NCI-H748 (cell line): Measurements from ENCODE around the gene RNASEH2B.
A peak's percentile ranks its signal among the peaks of the same experiment; 100 is the strongest.

Experiments
- DNase-seq: peaks from one replicate; lab custom pipeline; 2025; ENCODE audit not compliant: unreplicated experiment; lab: John Stamatoyannopoulos, UW

RNASEH2B gene

DNA sequence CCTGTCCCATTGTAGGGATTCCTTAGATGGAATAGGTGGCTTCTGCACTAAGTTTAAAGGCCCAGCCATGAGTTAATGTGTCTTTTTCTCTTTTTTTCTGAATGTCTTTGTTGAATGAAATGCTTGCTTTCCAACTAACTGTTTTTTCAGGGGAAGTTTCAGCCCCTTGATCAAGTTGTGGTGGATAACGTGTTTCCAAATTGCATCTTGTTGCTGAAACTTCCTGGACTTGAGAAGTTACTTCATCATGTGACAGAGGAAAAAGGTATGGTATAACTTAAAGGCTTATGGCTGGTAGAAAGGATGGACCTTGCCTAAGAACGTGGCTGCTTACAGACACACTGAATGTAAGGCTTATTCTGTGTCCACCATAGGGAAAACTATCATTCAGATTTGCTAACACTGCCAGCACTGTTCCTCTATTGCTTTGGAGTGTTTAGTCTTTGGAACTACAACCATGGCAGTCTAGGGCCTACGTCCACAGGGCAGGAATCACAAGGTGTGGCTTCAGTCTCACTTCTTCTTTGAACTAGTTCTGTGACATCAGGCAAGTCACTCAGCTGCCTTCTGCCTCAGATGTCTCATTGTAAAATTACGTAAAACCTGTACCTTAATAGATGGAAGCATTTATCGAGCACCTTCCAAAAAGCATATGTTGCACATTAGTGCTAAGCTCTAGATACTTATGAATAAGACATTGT, 25.3 kb downstream of the RNASEH2B start:
- DNase-seq: no peak

DNA sequence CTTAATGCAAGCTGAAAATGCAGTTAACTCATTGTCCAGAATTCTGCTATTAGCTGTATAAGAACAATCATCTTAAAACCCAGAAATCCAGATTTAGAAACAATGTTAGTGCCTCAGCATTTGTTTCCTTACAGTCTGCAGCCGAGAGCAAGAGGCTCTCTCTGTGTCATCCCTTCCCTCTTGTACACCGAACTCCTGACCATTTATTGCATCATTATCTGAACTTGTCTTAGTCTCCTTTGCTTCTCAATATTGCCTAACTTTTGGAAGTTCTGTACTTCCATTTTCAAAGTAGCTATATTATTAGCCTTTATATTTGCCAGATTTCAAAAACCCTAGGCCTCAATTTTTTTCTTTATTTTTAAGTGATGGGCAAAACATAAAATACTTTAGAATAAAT, 27.1 kb downstream of the RNASEH2B start:
- no peak for DNase-seq

DNA sequence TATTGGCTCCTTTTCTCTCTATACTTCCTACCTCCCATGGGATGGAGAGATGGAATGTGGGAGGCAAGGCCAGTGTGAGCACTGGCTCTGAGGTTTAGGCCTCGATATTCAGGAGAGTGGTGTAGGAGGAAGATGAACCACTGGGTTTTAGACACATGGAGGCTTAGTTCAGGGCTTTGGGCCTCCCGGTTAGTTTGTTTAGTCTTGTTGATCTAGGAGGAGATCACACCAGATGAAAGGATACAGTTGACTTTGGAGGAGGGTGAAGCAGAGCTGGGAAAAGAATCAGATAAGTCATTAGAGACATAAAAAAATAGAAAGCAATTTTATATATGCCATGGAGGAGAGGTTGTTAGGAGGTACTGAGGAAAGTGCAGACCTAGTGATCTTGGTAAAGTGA, 30.9 kb downstream of the RNASEH2B start:
- DNase-seq: no peak

DNA sequence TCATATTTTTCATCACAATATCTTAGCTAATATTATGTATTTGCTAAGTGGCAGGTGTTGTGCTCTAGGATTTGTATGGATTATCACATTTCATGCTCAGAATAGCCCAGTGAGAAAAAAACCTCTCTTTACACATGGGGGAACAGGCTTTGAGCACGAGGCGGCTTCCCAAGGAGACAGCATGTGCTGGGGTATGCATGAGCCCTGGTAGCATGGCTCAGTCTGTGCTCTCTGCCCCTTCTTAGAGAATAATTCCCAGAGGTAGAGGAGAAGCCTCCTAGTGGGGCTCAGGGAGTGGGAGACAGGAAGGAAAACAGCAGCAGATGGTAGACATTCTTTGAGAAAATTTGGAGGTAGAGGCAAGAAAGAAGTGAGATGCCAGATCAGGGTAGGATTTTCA, 31.6 kb downstream of the RNASEH2B start:
- no peak for DNase-seq

DNA sequence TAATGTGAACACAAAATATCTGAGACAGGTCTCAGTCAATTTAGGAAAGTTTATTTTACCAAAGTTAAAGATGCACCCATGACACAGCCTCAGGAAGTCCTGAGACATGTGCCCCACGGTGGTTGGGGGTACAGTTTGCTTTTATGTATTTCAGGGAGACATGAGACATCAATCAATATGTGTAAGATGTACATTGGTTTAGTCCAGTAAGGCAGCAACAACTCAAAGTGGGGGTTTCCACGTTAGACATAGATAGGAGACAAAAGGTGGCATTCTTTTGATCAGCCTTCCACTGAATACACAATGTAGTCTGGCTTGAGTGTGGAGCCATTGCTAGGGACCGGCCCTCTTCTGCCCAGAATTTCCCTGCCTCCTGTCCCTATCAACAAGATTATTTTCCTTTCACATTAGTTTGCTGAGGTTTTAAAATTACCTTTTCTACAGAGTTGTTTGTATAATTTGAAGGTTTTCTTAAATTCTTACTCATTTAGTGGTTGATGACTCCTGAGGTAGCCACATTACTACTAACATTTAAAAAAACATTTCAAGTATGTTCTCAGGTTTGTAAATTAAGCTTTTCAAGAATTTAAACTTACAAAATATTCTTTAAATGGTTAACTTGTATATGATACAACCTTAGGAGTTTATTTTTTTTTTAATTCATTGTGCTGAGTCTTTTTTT, 33.2 kb downstream of the RNASEH2B start:
- DNase-seq: no peak

DNA sequence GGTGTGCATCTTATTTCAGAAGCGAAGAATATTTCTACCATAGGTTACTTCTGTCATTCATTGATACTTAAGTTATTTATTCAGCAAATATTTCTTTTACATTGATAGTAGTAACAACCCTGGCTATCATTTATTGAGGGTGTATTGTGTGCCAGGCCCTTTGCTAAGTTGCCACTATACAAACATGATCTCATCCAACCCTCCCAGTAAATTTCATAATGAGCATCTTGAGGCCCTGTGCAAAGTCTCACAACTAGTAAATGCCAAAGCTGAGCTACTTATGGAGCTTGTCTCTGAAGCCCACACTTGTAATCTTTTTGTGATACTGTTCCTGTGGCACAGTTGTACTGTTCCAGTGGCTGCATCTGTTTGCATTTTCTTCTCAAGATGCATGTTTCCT, 36.1 kb downstream of the RNASEH2B start:
- DNase-seq: no peak

DNA sequence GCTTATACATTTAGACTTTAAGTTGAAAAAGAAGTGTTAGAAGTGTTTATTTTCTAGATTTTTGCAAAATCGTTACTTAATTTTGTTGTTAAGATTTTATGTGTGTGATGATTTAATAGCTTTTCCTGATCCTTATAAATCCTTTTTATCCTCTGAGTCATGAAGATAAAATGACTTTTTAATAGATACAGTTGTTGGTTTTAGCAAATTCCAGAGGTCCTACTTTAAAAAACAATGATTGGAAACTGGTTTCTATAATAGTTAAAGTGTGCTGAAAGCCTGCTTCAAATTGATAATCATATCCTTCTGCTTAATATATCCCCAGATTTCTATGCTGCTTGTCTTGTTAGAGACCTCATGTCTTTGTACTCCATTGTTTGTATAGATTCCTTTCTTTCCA, 39.0 kb downstream of the RNASEH2B start:
- no peak for DNase-seq

DNA sequence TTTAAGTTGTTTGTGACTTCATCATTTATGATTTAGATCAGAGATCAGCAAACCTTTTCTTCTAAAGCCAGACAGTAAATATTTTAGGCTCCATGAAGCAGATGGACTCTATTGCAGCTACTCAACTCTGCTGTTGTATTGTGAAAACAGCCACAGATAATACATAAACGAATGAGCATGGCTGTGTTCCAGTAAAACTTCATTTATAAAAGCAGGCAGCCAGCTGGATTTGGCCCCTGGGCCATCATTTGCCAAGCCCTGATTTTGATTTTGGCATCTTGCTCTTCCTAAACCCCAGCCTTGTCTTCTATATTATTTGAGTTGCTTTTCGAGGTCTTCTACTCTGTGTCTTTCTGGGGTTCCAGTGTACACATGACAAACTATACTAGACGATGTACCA, 41.3 kb downstream of the RNASEH2B start:
- no peak for DNase-seq

DNA sequence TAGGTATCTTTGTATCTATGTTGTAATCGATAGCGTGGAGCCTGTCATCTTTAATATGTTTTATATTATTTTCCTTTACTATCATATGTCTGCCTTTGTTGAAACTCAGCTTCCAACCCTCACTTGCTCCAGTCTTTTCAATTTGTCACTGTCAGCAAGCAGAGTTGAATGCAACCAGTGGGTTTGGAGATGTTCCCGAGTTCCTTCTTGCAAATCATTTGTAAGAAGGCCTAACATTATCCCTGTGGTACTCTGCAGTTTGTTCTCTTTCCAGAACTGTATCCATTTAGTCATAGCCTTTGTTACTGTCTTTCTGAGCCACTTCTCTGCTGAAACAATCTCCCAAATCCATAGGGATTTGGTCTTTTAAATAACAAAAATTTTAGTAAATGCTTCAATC, 41.8 kb downstream of the RNASEH2B start:
- DNase-seq: no peak

DNA sequence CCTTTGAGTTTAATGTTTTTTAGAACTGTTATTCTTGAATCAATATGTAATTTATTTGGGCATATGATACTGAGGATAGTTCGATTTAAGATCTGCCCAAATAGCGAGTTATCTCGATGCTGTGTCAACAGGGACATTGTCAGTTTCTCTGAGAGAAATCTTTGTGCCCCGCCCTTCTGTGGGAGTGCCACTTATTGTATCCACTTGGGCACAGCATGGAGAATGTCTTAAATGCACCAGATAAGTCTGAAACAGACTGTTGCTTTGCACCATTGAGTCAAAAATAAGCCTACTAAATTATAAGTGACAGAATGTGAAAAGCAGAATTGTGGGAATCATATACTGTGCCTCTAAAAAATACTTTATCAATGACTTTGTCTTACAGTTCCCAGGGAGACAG, 45.6 kb downstream of the RNASEH2B start:
- peak; percentile 13 for DNase-seq

DNA sequence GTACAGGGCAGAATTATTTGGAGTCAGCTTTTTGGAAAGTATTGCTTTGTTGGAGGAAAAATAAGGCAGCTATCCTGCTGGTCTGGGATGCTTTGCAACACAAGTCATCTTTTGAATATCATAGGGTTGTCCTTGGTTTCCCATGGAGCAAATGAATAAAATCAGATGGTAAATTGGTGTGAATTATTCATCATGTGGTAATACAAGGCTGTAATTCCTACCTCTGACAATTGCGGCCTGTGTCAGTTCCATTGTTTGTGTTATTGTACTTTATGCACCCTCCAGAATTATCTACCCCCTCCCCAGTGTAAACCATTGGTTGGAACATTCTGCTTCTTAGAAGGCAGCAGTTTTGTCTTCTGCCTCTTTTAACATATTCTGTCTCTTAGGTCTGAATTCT, 46.2 kb downstream of the RNASEH2B start:
- no peak for DNase-seq

DNA sequence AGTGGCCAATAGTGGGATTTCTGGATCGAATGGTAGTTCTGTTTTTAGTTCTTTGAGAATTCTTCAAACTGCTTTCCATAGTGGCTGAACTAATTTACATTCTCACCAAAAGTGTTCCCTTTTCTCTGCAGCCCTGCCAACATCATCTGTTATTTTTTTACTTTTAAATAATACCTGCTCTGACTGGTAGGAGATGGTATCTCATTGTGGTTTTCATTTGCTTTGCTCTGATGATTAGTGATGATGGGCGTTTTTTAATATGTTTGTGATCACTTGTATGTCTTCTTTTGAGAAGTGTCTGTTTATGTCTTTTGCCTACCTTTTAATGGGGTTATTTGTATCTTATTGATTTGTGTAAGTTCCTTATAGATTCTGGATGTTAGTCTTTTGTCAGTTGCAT, 48.0 kb downstream of the RNASEH2B start:
- no peak for DNase-seq

DNA sequence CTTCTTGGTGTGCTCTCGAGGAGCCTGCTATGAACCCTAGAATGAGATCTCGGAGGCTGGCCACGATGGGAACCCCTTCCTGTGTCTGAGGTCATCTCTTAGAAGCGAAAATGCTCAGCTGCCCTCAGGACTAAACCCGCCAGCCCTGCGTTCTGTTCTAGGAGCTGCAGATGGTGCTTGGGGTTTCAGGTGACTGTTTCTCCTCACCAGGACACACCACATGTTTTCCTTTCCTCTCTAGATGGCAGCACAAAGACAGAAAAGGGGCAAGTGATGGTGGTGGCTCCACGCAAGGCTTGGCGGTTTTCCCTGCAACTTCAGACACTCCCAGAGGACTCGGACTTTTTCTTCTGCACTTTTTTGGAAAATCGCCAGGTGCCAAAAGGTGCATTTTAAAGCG, 60.1 kb downstream of the RNASEH2B start:
- peak; percentile 75 for DNase-seq

DNA sequence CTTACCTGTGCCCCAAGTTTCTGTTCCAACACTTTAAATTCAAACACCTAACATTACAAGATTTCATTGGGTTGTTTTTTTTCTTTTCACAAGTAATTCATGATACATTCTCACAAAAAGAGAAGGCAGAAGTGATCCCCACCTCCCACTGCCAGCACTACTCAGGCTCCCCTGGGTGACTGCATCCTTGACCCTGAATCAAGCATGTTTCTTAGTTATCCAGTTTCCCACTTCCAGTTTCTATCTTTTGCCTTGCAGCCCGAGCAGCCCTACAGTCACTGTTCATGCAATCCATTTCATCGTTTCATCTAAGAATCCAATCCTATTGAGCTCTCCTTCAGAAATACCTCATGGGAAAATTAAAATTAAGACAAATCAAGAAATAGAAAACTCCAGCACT, 61.4 kb downstream of the RNASEH2B start:
- DNase-seq: no peak

DNA sequence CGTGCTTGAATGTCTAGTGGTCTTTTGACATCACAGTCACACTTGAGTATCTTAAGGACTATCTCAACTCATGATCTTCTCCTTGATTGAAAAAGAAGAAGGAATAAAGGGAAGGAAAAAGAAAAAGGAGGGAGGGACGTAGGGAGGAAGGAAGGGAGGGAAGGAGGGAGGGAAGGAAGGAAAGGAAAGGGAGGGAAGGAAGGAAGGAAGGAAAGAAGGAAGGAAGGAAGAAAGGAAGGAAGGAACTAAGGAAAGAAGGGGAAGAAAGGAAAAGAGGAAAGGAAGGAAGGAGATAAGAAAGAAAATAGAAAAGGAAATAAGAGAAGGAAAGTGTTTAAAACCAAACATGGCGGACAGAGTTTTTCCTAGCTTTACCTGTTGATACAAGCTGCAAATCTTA, 64.7 kb downstream of the RNASEH2B start:
- DNase-seq: no peak

DNA sequence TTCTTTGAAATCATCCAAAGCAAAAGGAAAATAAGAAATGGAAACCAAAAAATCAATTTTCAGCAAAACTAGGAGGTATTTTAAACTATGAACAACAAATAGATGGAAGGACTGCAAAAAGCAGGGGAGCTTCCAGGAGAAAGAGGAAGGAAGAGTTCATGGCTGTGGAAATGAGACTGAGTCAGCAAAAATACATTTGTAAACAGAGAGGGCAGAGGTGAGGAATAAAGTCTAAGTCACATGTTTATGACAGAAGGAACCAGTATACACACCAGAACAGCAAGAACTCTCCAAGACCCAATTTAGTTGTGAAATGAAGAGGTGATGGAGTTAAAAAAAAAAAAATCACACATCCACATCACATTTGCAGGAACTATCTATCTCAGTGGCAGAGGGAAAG, 69.6 kb downstream of the RNASEH2B start:
- no peak for DNase-seq

DNA sequence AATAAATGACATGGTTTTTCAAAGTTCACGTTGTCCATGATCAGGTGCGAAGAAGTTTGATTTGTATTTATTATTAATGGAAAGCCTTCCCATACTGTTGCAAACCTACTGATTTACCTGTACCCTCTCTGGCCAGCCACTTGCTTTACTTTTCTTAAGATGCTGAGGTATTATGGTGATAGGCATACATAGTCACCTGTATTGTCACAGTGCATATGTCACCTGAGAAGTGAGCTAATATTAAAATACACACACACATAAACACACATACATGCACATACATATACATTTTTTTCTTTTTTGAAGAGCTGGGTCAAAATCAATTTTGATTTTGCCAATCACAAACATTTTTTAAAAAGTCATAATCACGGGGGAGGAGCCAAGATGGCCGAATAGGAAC, 72.1 kb downstream of the RNASEH2B start:
- DNase-seq: no peak

DNA sequence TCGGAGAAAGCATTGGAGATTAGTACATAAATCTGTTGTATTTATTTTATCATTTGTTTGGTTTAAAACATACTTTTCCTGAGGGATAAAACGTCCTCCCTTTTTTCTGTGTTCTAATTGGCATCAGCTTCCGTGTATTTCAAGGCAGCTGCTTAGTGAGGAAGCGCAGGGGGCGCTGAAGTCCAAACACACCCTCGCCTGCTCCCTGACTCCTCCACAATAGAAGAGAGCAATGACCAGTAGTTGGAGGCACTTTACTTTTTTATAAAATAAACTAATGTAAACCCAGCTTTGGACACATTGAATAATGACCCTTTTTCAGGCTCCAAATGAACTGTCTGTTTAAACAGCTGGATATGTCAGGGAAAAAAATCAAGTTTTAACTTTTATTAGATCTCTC, 79.9 kb downstream of the RNASEH2B start:
- peak; percentile 85 for DNase-seq

DNA sequence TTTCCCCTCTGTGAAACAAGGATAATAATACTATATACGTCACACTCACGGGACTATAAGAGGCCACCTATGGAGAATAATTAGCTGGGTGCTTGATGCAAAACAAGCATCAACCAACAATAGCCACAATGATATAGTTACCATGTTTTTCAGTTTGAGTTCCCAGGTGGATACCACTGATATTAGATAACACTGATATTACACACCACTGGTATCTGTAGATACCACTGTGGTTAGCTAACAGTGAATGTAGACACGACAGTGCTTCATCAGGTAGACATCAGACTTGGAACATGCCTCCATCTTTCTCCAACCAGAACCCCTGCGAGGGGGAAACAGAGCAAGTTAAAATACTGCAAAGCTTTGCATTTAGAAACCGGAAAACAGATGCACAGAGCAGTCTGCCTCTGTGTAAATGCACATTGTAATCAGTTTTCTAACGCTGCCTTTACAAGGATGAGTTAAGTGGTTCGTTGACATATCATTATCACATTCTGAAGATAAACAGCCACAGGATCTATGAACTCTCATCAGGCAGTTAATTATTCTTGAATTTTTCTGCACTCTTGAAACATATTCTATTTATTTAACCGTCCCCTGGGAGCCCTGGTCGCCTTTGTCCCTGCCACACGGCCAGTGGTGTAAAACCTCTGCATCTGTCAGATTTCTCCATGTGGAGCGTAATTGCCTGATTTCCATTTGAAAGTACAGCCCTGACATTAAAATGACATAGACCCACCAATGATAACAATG, 80.7 kb downstream of the RNASEH2B start:
- peak; percentile 94 for DNase-seq

DNA sequence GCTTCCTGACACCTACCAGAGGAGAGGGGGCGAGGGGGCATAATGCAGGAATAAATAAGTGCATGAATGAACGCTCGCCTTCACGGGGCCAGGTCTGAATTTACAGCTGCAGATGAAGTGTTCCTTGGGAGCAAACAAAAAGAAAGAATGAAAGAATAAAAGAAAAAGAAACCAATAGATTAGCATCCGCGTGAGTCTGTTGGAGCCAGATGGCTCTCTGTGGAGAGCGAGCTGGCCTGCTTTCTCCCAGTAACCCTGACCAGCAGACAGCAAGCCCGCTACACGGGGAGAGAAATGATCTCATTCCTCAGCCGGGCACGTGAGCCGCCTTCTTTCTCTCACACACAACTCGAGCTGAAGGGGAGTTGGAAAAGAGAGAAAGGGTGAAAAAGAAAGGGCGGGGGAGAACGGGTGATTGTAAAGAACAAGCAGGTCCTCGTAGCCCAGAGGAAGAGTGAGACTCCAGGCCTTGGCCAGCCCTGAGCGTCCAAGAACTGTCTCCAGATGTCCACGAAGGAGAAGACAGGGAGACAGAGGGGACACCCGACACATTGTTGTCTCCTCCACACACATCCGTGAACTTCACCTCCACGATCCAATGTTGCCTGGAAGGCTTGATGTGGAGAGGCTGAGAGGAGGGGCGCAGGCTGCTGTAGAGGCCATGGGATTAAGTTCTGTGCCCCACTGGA, 81.4 kb downstream of the RNASEH2B start:
- DNase-seq: no peak
